ENCODE measurements around the gene MYH9. TPM values are rescaled to one million over a fixed set of nuclear protein-coding genes. Genes with fewer than 3 reads are reported as not detected.
"Not testable (repeated sequence)": the region's sequence is repeated elsewhere in the genome, so short reads cannot be mapped to it uniquely, and the experiment has no call there.

MYH9 gene
- total RNA-seq, 4 donors from 2014 or later: 284 to 323 (median 294) TPM

DNA sequence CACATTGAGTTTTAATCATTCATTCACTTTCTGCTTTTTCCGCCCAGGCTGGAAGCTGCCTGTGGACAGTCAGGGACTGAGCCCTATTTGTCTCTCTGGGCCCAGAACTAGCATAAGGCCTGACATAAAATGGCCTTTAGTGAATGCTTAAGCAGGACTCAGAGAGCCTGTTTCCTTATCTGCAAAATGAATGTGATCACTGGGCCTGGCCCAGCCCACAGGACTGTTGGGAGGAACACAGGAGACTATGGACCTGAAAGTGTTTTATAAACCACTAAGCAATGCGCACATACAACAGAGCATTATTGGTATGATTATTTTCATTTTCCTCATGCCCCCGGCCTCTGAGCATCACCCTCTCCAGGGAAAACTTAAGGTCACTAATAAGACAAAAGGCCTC lies 3.9 kb upstream of the MYH9 start:
- no peaks in the 10 kb centered on the region for H3K27me3 ChIP-seq
- DNase-seq (ENCODE audit: low spot score in 2 of 2): no peak
- H3K4me3 ChIP-seq: no peak overlapping the region
- H3K4me1 ChIP-seq: peaks cover 27% of the 10 kb centered on the region
- WGBS: 90% methylated on average over 3 of the region's 3 CpGs
- no peaks in the 10 kb centered on the region for H3K36me3 ChIP-seq
- no peak overlapping the region for H3K27ac ChIP-seq
- TF ChIP-seq POLR2AphosphoS5 (IDR thresholded peaks at IDR 0.05) (no peak), EP300 (IDR thresholded peaks at IDR 0.05) (no peak), POLR2A (IDR thresholded peaks at IDR 0.05) (no peak)
- TF ChIP-seq, protein P1, sequence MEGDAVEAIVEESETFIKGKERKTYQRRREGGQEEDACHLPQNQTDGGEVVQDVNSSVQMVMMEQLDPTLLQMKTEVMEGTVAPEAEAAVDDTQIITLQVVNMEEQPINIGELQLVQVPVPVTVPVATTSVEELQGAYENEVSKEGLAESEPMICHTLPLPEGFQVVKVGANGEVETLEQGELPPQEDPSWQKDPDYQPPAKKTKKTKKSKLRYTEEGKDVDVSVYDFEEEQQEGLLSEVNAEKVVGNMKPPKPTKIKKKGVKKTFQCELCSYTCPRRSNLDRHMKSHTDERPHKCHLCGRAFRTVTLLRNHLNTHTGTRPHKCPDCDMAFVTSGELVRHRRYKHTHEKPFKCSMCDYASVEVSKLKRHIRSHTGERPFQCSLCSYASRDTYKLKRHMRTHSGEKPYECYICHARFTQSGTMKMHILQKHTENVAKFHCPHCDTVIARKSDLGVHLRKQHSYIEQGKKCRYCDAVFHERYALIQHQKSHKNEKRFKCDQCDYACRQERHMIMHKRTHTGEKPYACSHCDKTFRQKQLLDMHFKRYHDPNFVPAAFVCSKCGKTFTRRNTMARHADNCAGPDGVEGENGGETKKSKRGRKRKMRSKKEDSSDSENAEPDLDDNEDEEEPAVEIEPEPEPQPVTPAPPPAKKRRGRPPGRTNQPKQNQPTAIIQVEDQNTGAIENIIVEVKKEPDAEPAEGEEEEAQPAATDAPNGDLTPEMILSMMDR (IDR thresholded peaks at IDR 0.05): no peak
- H3K9me3 ChIP-seq: no peaks in the 10 kb centered on the region

DNA sequence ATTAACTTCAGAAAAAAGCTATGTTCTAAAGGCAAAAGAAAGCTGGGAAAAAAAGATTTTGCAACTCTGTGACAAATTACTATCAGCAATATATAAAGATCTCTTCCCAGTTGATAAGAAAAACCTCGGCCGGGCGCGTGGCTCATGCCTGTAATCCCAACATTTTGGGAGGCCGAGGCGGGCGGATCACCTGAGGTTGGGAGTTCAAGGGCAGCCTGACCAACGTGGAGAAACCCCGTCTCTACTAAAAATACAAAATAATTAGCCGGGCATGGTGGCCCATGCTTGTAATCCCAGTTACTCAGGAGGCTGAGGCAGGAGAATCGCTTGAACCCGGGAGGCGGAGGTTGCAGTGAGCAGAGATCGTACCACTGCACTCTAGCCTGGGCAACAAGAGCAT lies 1.4 kb upstream of the MYH9 start:
- not testable (repeated sequence) for H3K27ac ChIP-seq; H3K36me3 ChIP-seq; H3K27me3 ChIP-seq; H3K4me3 ChIP-seq; H3K9me3 ChIP-seq; DNase-seq (ENCODE audit: low spot score in 2 of 2)
- WGBS: 89% methylated on average over 12 of the region's 14 CpGs
- H3K4me1 ChIP-seq: peaks cover 30% of the 10 kb centered on the region

DNA sequence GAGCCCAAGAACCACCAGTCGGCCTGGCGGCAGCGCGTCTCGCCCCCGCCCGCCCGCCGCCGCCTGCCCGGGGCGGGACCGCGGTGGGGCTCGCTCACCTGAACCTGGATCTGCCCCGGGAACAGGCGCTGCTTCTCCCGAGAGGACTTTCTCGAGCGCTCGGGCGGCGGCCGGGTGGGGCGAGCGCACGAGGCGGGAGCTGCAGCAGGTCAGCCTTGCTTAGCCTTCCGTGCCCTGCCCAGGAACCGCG lies 133 bp downstream of the MYH9 start:
- DNase-seq (ENCODE audit: low spot score in 2 of 2): no peak
- Histone ChIP-seq H3K27ac (peak overlapping the region; percentile 98), H3K27me3 (no peaks in the 10 kb centered on the region), H3K9me3 (no peaks in the 10 kb centered on the region), H3K36me3 (no peaks in the 10 kb centered on the region), H3K4me1 (peaks cover 45% of the 10 kb centered on the region), H3K4me3 (peak overlapping the region; percentile 78)
- TF ChIP-seq POLR2AphosphoS5 (IDR thresholded peaks at IDR 0.05) (no peak), POLR2A (IDR thresholded peaks at IDR 0.05) (peak in 1 of 2 donors; percentile 77)
- WGBS: no CpG with 5 or more reads among the region's 31 CpGs

DNA sequence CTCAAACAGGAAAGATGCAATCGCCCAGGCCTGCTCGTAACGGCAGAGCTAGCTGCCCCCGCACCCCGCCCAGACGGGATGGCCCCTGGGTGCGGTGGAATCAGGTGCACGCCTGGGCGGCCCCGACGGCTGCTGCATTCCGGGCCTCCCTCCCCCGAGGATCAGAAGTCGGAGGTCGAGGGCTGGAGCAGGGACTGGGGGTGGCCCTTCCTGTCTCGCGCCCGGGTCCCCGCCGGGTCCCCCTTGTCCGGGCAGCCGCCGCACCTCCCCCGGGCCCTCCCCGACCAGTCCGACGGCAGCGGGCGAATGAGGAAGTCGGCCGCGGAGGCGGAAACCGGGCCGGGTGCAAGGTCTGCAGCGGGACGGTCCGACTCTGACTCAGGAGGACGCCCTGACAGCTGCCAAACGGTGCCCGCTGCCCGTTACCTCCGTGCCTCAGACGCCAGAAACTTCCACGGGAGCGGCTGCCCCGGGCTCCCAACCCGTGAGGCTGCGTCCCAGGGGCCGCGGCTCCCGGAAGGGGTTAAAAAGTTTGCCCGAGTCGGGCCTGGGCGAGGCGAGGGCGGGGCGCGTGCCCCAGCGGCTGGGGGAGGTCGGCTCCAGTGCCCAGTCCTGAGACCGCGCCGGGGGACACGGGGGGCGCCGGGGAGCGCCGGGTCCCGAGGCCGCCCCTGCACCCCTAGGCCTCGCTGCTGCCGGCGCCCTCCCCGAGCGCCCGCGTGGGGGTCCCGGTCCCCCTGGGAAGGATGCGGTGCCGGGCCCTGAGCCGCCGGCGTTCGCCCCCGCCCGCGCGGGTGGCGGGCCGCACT lies 663 bp downstream of the MYH9 start:
- peaks cover 51% of the 10 kb centered on the region for H3K4me1 ChIP-seq

DNA sequence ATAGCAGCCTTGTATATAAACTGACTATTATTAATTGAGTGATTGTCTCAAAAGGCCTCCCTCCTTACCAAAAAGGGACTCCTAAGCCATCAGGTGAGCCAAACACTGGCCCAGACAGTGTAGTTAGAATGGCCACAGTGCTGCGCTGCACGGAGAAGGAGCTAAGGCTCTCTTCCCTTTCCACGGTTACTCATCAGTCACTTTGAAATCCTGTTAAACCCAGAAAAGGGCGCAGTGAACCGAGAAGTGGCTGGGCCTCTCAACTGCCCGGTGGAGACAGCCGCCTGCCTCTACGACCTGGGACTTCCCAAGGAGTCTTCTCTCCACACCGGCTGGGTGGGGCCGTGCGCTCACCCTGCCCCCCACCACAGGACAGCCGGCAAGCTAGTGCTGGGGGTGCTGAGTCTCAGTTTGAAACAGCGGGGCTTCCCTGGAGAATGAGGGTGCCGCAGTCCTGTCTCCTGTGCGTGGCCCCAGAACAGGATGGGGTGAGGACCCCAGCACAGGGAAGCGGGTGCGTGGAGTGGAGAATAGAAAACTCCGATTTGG lies 1.3 kb downstream of the MYH9 start:
- H3K27me3 ChIP-seq: no peaks in the 10 kb centered on the region
- WGBS: 0% methylated on average over 10 of the region's 18 CpGs
- DNase-seq (ENCODE audit: low spot score in 2 of 2): no peak
- no peaks in the 10 kb centered on the region for H3K9me3 ChIP-seq
- H3K36me3 ChIP-seq: no peaks in the 10 kb centered on the region
- TF ChIP-seq POLR2A (IDR thresholded peaks at IDR 0.05) (no peak), EP300 (IDR thresholded peaks at IDR 0.05) (no peak), POLR2AphosphoS5 (IDR thresholded peaks at IDR 0.05) (no peak)
- TF ChIP-seq, protein P1 (IDR thresholded peaks at IDR 0.05): no peak
- peak overlapping the region; percentile 98 for H3K27ac ChIP-seq
- H3K4me3 ChIP-seq: peak overlapping the region; percentile 78
- peaks cover 56% of the 10 kb centered on the region for H3K4me1 ChIP-seq

More for the DNA sequence above, 663 bp downstream of the MYH9 start:
- Histone ChIP-seq H3K9me3 (no peaks in the 10 kb centered on the region), H3K36me3 (no peaks in the 10 kb centered on the region), H3K27ac (peak overlapping the region; percentile 98), H3K4me3 (peak overlapping the region; percentile 78), H3K27me3 (no peaks in the 10 kb centered on the region)
- WGBS: 0% methylated on average over 4 of the region's 91 CpGs
- peak; percentile 87 to 91 for DNase-seq (ENCODE audit: low spot score in 2 of 2)
- TF ChIP-seq, protein P1 (IDR thresholded peaks at IDR 0.05): no peak
- peak in 1 of 3 donors; percentile 6 for TF ChIP-seq POLR2AphosphoS5 (IDR thresholded peaks at IDR 0.05)
- TF ChIP-seq POLR2A (IDR thresholded peaks at IDR 0.05): no peak

DNA sequence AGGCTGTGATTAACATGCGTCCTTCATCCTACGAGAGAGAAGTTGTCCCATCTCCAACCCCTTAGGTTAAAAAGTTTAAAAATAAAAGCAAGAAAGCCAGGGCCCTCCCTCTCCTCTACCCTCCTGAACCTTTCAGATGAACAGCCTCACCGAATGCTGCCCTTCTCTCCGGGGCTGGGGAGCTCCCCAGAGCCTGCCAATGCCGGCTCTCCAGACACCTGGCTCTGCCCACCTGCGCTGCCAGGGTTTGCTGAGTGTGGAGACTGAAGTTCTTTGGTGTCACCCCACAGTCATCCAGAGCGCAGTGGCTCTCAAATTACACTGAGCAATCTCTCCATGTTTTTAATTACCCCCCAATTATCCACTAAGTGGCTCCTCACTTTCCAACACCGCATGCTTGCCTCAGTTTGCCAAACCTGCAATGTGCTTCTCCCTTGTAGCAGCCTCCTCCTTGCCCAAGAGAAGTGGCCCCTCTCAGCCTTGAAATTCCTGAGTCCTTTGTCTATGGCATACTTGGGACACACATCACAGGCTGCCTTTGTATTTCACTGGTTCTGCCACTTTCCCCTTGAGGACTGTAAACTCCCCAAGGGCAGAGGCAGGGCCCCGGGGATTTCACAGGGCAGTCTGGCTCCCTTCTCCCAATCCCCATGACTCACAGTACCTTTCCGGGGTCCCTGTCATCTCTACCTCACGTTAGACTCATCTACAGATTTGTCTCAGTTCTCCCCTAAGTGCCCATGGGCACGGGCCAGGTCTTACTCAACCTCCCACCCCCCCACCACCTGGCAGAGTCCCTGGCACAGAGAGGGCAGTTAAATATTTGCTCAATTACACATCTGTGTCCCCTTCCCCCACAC lies 2.0 kb downstream of the MYH9 start:
- no peaks in the 10 kb centered on the region for H3K36me3 ChIP-seq
- no peaks in the 10 kb centered on the region for H3K9me3 ChIP-seq
- peak overlapping the region; percentile 98 for H3K27ac ChIP-seq
- TF ChIP-seq POLR2A (IDR thresholded peaks at IDR 0.05) (no peak), EP300 (IDR thresholded peaks at IDR 0.05) (peak; percentile 41)
- no peaks in the 10 kb centered on the region for H3K27me3 ChIP-seq
- no peak for DNase-seq (ENCODE audit: low spot score in 2 of 2)
- H3K4me1 ChIP-seq: peaks cover 63% of the 10 kb centered on the region
- WGBS: 2% methylated on average over 12 of the region's 12 CpGs
- peak overlapping the region; percentile 78 for H3K4me3 ChIP-seq
